Measurements from ENCODE around the gene FXR2.

Gene FXR2

GRCh38 chr17:7544911-7545310 lies 69.8 kb downstream of the FXR2 start:
- no peak for DNase-seq
